A673 (cell line): ENCODE results near the gene REG1B. TPM values are rescaled to one million over a fixed set of nuclear protein-coding genes. Genes with fewer than 3 reads are reported as not detected.

Experiments used
- BruUV-seq: library from RNA; stranded (reverse); fragments of 400-500 nt; replicated peaks from 2 replicates; lab custom pipeline; 2021; lab: Mats Ljungman, UMichigan
- CTCF ChIA-PET: fragments of 300-600 bp; sonication (Branson Sonifier 250); formaldehyde crosslinking; loops from one replicate; lab custom pipeline; 2022; ENCODE audit warnings: antibody characterized with exemption; lab: Charles Lee
- POLR2A ChIA-PET: fragments of 300-600 bp; sonication (Branson Sonifier 250); formaldehyde crosslinking; loops from one replicate; lab custom pipeline; 2022; ENCODE audit warnings: antibody characterized with exemption; ENCODE audit not compliant: low non-redundant PET; lab: Charles Lee
- DNase-seq: peaks from one replicate; pipeline ENCODE4 v3.0.0-alpha.2; 2015; ENCODE audit warnings: low spot score
- H3K27ac ChIP-seq: fragments of 200-600 bp; sonication (generic); 2 replicates; pipeline ENCODE4 v1.5.1; 2016; ENCODE audit warnings: mixed run types, low read depth, mild to moderate bottlenecking, mixed read lengths, antibody characterized with exemption, low read length; ENCODE audit not compliant: poor library complexity, severe bottlenecking
- H3K27me3 ChIP-seq: fragments of 200-600 bp; sonication (generic); replicated peaks from 2 replicates; pipeline ENCODE4 v1.6.1; 2017; ENCODE audit warnings: mixed run types, low read depth, mild to moderate bottlenecking, mixed read lengths, antibody characterized with exemption, low read length; ENCODE audit not compliant: insufficient read depth, poor library complexity
- H3K36me3 ChIP-seq: fragments of 200-600 bp; sonication (generic); 2 replicates; pipeline ENCODE4 v1.6.1; 2016; ENCODE audit warnings: mixed run types, mild to moderate bottlenecking, mixed read lengths, antibody characterized with exemption, low read length; ENCODE audit not compliant: insufficient read depth, poor library complexity, severe bottlenecking
- H3K4me1 ChIP-seq: fragments of 200-600 bp; sonication (generic); 2 replicates; pipeline ENCODE4 v1.6.1; 2017; ENCODE audit warnings: mixed run types, mild to moderate bottlenecking, mixed read lengths, antibody characterized with exemption, low read length; ENCODE audit not compliant: insufficient read depth, poor library complexity, severe bottlenecking
- H3K4me3 ChIP-seq: fragments of 200-600 bp; sonication (generic); 2 replicates; pipeline ENCODE4 v1.5.1; 2016; ENCODE audit warnings: low read depth, mixed run types, mild to moderate bottlenecking, mixed read lengths, low read length; ENCODE audit not compliant: poor library complexity, severe bottlenecking
- H3K9me3 ChIP-seq: fragments of 200-600 bp; sonication (generic); 2 replicates; pipeline ENCODE4 v1.6.1; 2016; ENCODE audit warnings: mixed run types, low read depth, mild to moderate bottlenecking, mixed read lengths, antibody characterized with exemption, low read length; ENCODE audit not compliant: poor library complexity, severe bottlenecking
- EZH2 ChIP-seq: fragments of 200-600 bp; sonication (generic); IDR thresholded peaks from 2 replicates; pipeline ENCODE4 v1.6.1; 2017; ENCODE audit warnings: borderline replicate concordance, low read depth, mild to moderate bottlenecking, mixed read lengths, antibody characterized with exemption, low read length; ENCODE audit not compliant: poor library complexity, severe bottlenecking
- intact Hi-C: fragments of 100-400 bp; cut with micrococcal nuclease; formaldehyde crosslinking; loops from one replicate; pipeline ENCODE4 v1.10.0; 2022; ENCODE audit not compliant: unreplicated experiment
- total RNA-seq: library from RNA; stranded (reverse); gene quantifications from 2 replicates; pipeline ENCODE4 v1.2.3, GENCODE V29; 2021
- TF ChIP-seq, protein P1 (sequence below): fragments of 300-800, 200-600 bp; sonication (generic); conservative IDR thresholded peaks from 2 replicates; pipeline ENCODE4 v1.5.1; 2017; ENCODE audit warnings: low read depth, mild to moderate bottlenecking, antibody characterized with exemption, low read length, moderate library complexity, mixed read lengths

REG1B gene
- total RNA-seq, 1 experiment from 2014 or later: not detected

DNA sequence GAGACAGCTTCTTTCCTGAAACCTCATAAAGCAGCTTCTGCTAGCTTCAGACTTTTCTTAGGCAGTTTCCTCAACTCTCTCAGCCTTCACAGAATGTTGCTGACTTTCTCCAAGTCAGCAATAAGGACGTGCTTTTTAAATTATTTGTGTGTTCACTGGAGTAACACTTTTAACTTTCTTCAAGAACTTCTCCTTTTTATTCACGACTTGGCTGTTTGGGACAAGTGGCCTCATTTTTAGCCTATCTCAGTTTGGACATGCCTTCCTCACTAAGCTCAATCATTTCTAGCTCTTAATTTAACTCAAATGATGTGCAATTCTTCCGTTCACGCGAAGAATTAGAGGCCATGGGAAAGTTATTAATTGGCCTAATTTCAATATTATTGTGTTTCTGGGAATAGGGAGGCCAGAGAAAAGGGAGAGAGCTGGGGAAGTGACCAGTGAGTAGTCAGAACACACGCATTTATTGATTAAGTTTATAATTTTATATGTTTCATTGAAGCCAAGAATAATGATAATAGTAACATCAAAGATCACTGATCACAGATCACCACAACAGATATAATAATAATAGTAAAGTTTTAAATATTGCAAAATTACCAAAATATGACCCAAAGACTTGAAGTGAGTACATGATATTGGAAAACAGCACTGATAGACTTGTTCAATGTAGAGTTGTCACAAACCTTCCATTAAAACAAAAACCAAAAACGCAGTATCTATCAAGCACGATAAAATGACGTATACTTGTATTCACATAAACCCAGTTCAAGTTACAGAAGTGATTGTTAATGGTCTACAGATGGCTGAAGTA lies 37.3 kb upstream of the REG1B start:
- Histone ChIP-seq H3K4me1 (peaks cover 6% of the 10 kb centered on the region), H3K9me3 (no peaks in the 10 kb centered on the region), H3K36me3 (no peaks in the 10 kb centered on the region), H3K27ac (no peak overlapping the region), H3K4me3 (no peak overlapping the region), H3K27me3 (no peaks in the 10 kb centered on the region)
- BruUV-seq: no TSS peak
- ChIA-PET CTCF (no interaction called here), POLR2A (no interaction called here)
- DNase-seq: no peak
- intact Hi-C loops: no loop called here
- TF ChIP-seq, protein P1, sequence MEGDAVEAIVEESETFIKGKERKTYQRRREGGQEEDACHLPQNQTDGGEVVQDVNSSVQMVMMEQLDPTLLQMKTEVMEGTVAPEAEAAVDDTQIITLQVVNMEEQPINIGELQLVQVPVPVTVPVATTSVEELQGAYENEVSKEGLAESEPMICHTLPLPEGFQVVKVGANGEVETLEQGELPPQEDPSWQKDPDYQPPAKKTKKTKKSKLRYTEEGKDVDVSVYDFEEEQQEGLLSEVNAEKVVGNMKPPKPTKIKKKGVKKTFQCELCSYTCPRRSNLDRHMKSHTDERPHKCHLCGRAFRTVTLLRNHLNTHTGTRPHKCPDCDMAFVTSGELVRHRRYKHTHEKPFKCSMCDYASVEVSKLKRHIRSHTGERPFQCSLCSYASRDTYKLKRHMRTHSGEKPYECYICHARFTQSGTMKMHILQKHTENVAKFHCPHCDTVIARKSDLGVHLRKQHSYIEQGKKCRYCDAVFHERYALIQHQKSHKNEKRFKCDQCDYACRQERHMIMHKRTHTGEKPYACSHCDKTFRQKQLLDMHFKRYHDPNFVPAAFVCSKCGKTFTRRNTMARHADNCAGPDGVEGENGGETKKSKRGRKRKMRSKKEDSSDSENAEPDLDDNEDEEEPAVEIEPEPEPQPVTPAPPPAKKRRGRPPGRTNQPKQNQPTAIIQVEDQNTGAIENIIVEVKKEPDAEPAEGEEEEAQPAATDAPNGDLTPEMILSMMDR: no peak
- no peak for TF ChIP-seq EZH2

DNA sequence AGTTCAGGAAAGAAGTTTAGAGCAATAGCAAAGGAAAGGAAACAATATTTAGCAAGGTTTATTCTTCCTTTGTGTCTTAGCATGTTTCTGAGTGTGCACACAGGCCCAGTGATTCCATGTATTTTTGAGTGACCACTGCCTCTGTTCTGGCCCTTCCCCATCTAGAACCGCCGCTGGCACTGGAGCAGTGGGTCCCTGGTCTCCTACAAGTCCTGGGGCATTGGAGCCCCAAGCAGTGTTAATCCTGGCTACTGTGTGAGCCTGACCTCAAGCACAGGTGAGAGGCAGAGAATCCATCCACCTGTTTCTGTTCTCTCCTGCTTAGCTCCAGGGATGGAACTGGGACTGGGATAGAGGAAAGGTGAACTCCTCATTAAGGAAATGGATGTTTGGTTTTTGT lies 34.9 kb upstream of the REG1B start:
- BruUV-seq: no TSS peak
- H3K27ac ChIP-seq: no peak overlapping the region
- POLR2A ChIA-PET: no interaction called here
- H3K36me3 ChIP-seq: no peaks in the 10 kb centered on the region
- no peak for DNase-seq
- no peak overlapping the region for H3K4me3 ChIP-seq
- CTCF ChIA-PET: no interaction called here
- TF ChIP-seq, protein P1: no peak
- TF ChIP-seq EZH2: no peak
- H3K27me3 ChIP-seq: no peaks in the 10 kb centered on the region
- intact Hi-C loops: no loop called here
- H3K4me1 ChIP-seq: peaks cover 6% of the 10 kb centered on the region
- H3K9me3 ChIP-seq: no peaks in the 10 kb centered on the region

DNA sequence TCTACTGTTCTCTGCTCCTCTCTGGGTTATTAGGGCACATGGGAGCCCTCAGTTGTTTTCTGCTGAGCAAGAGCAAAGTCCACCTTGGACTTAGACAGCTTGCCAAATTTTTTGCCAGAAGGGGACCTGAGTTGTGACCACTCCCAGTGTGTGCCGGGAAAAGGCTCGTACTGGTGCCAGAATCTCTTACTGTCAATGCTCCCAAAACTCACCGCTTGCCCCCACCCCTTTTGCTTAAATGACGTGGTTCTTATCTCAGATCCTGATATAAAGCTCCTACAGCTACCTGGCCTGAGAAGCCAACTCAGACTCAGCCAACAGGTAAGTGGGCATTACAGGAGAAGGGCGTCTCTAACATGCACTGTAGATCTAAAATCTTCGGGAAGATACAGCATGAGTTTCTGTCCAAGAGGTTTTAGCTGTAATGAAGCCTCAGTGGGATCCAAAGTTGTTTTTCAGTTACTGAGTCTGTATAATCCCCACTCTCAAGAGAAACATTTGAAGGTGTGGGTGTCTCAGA lies 32.5 kb upstream of the REG1B start, which contains the start of gene REG1A:
Gene REG1A, plus strand, starts transcription at position 295 of the 520 bp plus-strand sequence. CDS start 374 bp downstream, outside the sequence.
- no peaks in the 10 kb centered on the region for H3K36me3 ChIP-seq
- CTCF ChIA-PET: no interaction called here
- intact Hi-C loops: no loop called here
- POLR2A ChIA-PET: interaction anchor here (0.6 kb wide), 1 partner anchor 135 kb away, joined by 3 read pairs; no protein-coding TSS in a partner anchor
- H3K27ac ChIP-seq: no peak within 1 kb of the TSS
- H3K4me3 ChIP-seq: no peak within 1 kb of the TSS
- TF ChIP-seq, protein P1: no peak
- no peak for TF ChIP-seq EZH2
- H3K27me3 ChIP-seq: no peaks in the 10 kb centered on the region
- H3K9me3 ChIP-seq: no peaks in the 10 kb centered on the region
- no peak for DNase-seq
- peaks cover 4% of the 10 kb centered on the region for H3K4me1 ChIP-seq
- no TSS peak for BruUV-seq
